ENCODE data around the gene RBCK1. TPM values are rescaled to one million over a fixed set of nuclear protein-coding genes. Genes with fewer than 3 reads are reported as not detected.
A peak's percentile ranks its signal among the peaks of the same experiment; 100 is the strongest.

The RBCK1 gene
- total and polyA plus RNA-seq, 9 of the 15 experiments (the other 6 are each of a cell fraction or from before 2014, with no cell fraction given), result 5.9 to 59.3 (median 26.5) TPM

DNA sequence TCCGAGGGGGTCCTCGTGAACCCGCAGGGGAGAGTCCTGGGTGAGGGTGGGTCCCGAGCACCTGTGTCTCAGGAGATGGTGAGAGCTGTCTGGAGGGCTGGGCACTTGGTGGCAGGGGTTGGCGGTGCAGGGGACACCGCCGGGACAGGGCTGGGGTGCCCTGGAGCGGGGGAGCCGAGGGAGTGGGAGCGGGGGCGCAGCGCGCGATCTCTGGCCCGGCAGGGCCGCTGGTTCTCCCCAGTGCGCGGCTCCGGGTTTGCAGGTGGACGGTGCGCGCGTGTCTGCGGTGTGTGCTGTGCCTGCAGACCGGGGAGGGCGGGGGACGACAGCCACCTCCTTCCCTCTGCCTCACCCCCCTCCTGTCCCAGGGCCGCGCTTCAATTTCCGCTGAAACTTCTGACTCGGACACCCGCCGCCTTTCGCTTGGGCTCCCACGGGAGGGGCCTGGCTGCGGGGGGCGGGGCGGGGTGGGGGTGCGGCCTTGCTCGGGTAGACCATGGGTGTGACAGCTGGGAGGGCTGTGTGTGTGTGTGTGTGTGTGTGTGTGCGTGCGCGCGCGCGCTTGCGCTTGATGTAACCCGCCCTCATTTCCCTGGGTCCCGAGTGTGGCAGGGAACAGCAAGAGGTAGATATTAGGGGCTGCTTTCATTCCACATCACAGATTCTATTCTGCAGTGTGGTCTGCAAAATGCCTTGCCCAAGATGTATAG, 26.4 kb upstream of the RBCK1 start (continued):
- TF ChIP-seq POLR2B (IDR thresholded peaks at IDR 0.05; ENCODE audit: low read depth, partially characterized antibody) (peak; percentile 88), RNF219 (CRISPR knock-in tag; IDR thresholded peaks at IDR 0.05) (0 out of 2 replicates have a peak, but pooled peaks have one; percentile 19), NONO (IDR thresholded peaks at IDR 0.05; ENCODE audit: low read depth in 2 of 2, low read length in 1 of 2) (peak; percentile 26 to 29; a peak in 2 of 4 replicates), ZNF644 (tag; IDR thresholded peaks at IDR 0.05; ENCODE audit: low read depth) (no peak), TFAP4 (CRISPR knock-in tag; IDR thresholded peaks at IDR 0.05; ENCODE audit: borderline replicate concordance) (peak; percentile 92), MEF2D (tag; conservative IDR thresholded peaks at IDR 0.05; ENCODE audit: low read depth) (no peak), HDAC8 (tag; IDR thresholded peaks at IDR 0.05) (no peak), MEIS2 (IDR thresholded peaks at IDR 0.05; ENCODE audit: partially characterized antibody) (peak; percentile 24), CBX3 (IDR thresholded peaks at IDR 0.05; ENCODE audit: borderline replicate concordance in 1 of 2, low read length in 2 of 2) (no peak), TGIF2 (CRISPR knock-in tag; IDR thresholded peaks at IDR 0.05) (no peak), RBM34 (IDR thresholded peaks at IDR 0.05; ENCODE audit: borderline replicate concordance, insufficient read depth, low read length) (no peak), EP300 (IDR thresholded peaks at IDR 0.05; ENCODE audit: low read length) (peak; percentile 27; the same call in 1 of the 2 replicates), HNRNPL (IDR thresholded peaks at IDR 0.05; ENCODE audit: low read depth, low read length) (no peak), HMBOX1 (IDR thresholded peaks at IDR 0.05) (no peak), KAT2B (IDR thresholded peaks at IDR 0.05; ENCODE audit: low read depth, low read length) (no peak), MEF2A (IDR thresholded peaks at IDR 0.05; ENCODE audit: control insufficient read depth, low read depth, low read length) (no peak), CREB1 (IDR thresholded peaks at IDR 0.05) (no peak), CREB1 (CRISPR knock-in tag; IDR thresholded peaks at IDR 0.05) (no peak), ZNF316 (IDR thresholded peaks at IDR 0.05) (no peak), ZNF146 (CRISPR knock-in tag; IDR thresholded peaks at IDR 0.05; ENCODE audit: unreplicated experiment) (no peak), ZNF311 (CRISPR knock-in tag; IDR thresholded peaks at IDR 0.05) (no peak), BCL6 (CRISPR knock-in tag; IDR thresholded peaks at IDR 0.05) (no peak), HDAC6 (IDR thresholded peaks at IDR 0.05; ENCODE audit: low read depth, low read length) (no peak), DPF2 (IDR thresholded peaks at IDR 0.05) (no peak)
- TF ChIP-seq, protein P1, sequence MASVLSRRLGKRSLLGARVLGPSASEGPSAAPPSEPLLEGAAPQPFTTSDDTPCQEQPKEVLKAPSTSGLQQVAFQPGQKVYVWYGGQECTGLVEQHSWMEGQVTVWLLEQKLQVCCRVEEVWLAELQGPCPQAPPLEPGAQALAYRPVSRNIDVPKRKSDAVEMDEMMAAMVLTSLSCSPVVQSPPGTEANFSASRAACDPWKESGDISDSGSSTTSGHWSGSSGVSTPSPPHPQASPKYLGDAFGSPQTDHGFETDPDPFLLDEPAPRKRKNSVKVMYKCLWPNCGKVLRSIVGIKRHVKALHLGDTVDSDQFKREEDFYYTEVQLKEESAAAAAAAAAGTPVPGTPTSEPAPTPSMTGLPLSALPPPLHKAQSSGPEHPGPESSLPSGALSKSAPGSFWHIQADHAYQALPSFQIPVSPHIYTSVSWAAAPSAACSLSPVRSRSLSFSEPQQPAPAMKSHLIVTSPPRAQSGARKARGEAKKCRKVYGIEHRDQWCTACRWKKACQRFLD (CRISPR knock-in tag; IDR thresholded peaks at IDR 0.05), result peak; percentile 50; the same call in 1 of the 2 replicates
